SU-DHL-6 (cell line): ENCODE measurements around the gene CEND1.

Source experiments
- H2AFZ ChIP-seq: fragments of 200-600 bp; sonication (generic); 2 replicates; pipeline ENCODE4 v1.6.1; 2014; ENCODE audit warnings: low read depth, mild to moderate bottlenecking, moderate library complexity, mixed read lengths, antibody characterized with exemption, low read length; ENCODE audit not compliant: severe bottlenecking
- H3F3A ChIP-seq: fragments of 200-600 bp; shearing (Covaris generic); 2 replicates; pipeline ENCODE4 v1.6.0; 2016; ENCODE audit warnings: antibody characterized with exemption, mild to moderate bottlenecking; ENCODE audit not compliant: insufficient read depth
- H3K27ac ChIP-seq: fragments of 200-600 bp; sonication (generic); 2 replicates; pipeline ENCODE4 v1.5.1; 2016; ENCODE audit warnings: low read depth, mild to moderate bottlenecking, low read length, moderate library complexity, mixed read lengths
- H3K27me3 ChIP-seq: fragments of 200-600 bp; sonication (generic), shearing (Covaris generic); 2 replicates; pipeline ENCODE4 v1.6.0; 2014; ENCODE audit warnings: mild to moderate bottlenecking, low read length
- H3K36me3 ChIP-seq: fragments of 200-600 bp; sonication (generic); 2 replicates; pipeline ENCODE4 v1.6.1; 2014; ENCODE audit warnings: mild to moderate bottlenecking, low read length, mixed read lengths
- H3K4me2 ChIP-seq: fragments of 300-600, 200-600 bp; shearing (Covaris generic), sonication (generic); 2 replicates; pipeline ENCODE4 v1.6.0; 2014; ENCODE audit warnings: low read length, low read depth, mild to moderate bottlenecking; ENCODE audit not compliant: poor library complexity, severe bottlenecking
- H3K4me3 ChIP-seq: fragments of 200-600 bp; sonication (generic); 2 replicates; pipeline ENCODE4 v1.5.1; 2014; ENCODE audit warnings: antibody characterized with exemption, low read length, mild to moderate bottlenecking, mixed read lengths; ENCODE audit not compliant: insufficient read depth, poor library complexity, severe bottlenecking
- H3K79me2 ChIP-seq: fragments of 200-600 bp; sonication (generic); 2 replicates; pipeline ENCODE4 v1.6.1; 2014; ENCODE audit warnings: mild to moderate bottlenecking, low read length, moderate library complexity; ENCODE audit not compliant: insufficient read depth
- H3K9ac ChIP-seq: fragments of 200-600 bp; sonication (generic); 2 replicates; pipeline ENCODE4 v1.7.0; 2014; ENCODE audit warnings: mild to moderate bottlenecking, low read length
- H3K9me2 ChIP-seq: fragments of 200-600 bp; sonication (generic); replicated peaks from 2 replicates; pipeline ENCODE4 v1.6.1; 2014; ENCODE audit warnings: low read length; ENCODE audit not compliant: insufficient read depth
- H3K9me3 ChIP-seq: fragments of 200-600 bp; sonication (generic); 2 replicates; pipeline ENCODE4 v1.6.1; 2014; ENCODE audit warnings: low read length, mixed read lengths; ENCODE audit not compliant: insufficient read depth
- H4K20me1 ChIP-seq: fragments of 200-600 bp; sonication (generic); 2 replicates; pipeline ENCODE4 v1.6.1; 2014; ENCODE audit warnings: low read depth, mild to moderate bottlenecking, antibody characterized with exemption, low read length, moderate library complexity, mixed read lengths
- EZH2phosphoT487 ChIP-seq: fragments of 200-600 bp; sonication (generic), shearing (Covaris generic); conservative IDR thresholded peaks from 2 replicates; pipeline ENCODE4 v1.6.1; 2018; ENCODE audit warnings: mild to moderate bottlenecking, antibody characterized with exemption, low read length, moderate library complexity, mixed read lengths
- TF ChIP-seq, protein P1 (sequence below): fragments of 200-600 bp; sonication (generic); IDR thresholded peaks from one replicate; pipeline ENCODE4 v1.5.1; 2017; ENCODE audit warnings: antibody characterized with exemption, mild to moderate bottlenecking, low read length, moderate library complexity; ENCODE audit not compliant: insufficient read depth, poor library complexity, severe bottlenecking

CEND1 gene

DNA sequence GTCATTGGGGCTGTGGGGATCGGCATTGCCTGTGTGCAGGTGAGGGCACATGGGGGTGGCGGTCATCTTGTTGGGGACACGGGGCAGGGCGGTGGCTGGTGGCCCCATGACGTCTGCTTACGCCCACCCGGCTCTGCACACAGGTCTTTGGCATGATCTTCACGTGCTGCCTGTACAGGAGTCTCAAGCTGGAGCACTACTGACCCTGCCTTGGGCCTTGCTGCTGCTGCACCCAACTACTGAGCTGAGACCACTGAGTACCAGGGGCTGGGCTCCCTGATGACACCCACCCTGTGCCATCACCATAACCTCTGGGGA, 48.1 kb upstream of the CEND1 start:
- no peak overlapping the region for H3K9ac ChIP-seq
- H4K20me1 ChIP-seq = peaks cover 6% of the 10 kb centered on the region; the same call in 1 of the 2 replicates
- H3K79me2 ChIP-seq = peaks cover 19% of the 10 kb centered on the region
- H3K27ac ChIP-seq = no peak overlapping the region
- TF ChIP-seq EZH2phosphoT487 = no peak
- TF ChIP-seq, protein P1, sequence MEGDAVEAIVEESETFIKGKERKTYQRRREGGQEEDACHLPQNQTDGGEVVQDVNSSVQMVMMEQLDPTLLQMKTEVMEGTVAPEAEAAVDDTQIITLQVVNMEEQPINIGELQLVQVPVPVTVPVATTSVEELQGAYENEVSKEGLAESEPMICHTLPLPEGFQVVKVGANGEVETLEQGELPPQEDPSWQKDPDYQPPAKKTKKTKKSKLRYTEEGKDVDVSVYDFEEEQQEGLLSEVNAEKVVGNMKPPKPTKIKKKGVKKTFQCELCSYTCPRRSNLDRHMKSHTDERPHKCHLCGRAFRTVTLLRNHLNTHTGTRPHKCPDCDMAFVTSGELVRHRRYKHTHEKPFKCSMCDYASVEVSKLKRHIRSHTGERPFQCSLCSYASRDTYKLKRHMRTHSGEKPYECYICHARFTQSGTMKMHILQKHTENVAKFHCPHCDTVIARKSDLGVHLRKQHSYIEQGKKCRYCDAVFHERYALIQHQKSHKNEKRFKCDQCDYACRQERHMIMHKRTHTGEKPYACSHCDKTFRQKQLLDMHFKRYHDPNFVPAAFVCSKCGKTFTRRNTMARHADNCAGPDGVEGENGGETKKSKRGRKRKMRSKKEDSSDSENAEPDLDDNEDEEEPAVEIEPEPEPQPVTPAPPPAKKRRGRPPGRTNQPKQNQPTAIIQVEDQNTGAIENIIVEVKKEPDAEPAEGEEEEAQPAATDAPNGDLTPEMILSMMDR = no peak
- no peaks in the 10 kb centered on the region for H3K9me2 ChIP-seq
- H3K36me3 ChIP-seq = no peaks in the 10 kb centered on the region
- no peak overlapping the region for H2AFZ ChIP-seq
- H3F3A ChIP-seq = no peaks in the 10 kb centered on the region
- H3K27me3 ChIP-seq = no peaks in the 10 kb centered on the region
- no peak overlapping the region for H3K4me2 ChIP-seq
- H3K9me3 ChIP-seq = no peaks in the 10 kb centered on the region
- no peak overlapping the region for H3K4me3 ChIP-seq

DNA sequence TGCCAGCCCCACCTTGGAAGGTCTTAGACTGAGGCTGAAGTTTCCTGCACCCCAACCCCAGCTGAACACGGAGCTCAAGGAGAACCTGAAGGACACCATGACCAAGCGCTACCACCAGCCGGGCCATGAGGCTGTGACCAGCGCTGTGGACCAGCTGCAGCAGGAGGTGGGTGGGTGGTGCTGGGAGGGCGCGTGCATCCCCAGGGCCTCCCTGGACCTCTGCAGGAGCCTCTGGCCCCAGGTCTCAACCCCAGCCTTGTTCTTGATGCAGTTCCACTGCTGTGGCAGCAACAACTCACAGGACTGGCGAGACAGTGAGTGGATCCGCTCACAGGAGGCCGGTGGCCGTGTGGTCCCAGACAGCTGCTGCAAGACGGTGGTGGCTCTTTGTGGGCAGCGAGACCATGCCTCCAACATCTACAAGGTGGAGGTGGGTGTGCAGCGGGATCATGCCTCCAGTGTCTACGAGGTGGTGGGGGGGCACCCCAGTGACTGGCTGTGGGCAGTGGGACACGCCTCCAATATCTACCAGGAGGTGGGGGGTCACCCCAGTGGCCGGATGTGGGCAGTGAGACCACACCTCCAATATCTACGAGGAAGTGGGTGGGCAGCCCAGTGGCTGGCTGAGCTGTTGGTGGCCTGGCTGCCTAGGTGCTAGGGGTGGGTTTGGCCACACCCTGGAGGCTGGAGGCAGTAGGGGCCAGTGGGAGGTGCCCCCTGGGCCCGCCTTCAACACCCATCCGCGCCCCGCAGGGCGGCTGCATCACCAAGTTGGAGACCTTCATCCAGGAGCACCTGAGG, 47.5 kb upstream of the CEND1 start:
- no peaks in the 10 kb centered on the region for H3F3A ChIP-seq
- no peak overlapping the region for H3K4me3 ChIP-seq
- TF ChIP-seq, protein P1 = no peak
- no peak for TF ChIP-seq EZH2phosphoT487
- H3K9ac ChIP-seq = no peak overlapping the region
- H3K4me2 ChIP-seq = no peak overlapping the region
- H4K20me1 ChIP-seq = peaks cover 6% of the 10 kb centered on the region; the same call in 1 of the 2 replicates
- H3K79me2 ChIP-seq = peaks cover 19% of the 10 kb centered on the region
- no peak overlapping the region for H3K27ac ChIP-seq
- no peak overlapping the region for H2AFZ ChIP-seq
- no peaks in the 10 kb centered on the region for H3K9me2 ChIP-seq
- no peaks in the 10 kb centered on the region for H3K9me3 ChIP-seq
- H3K36me3 ChIP-seq = no peaks in the 10 kb centered on the region
- H3K27me3 ChIP-seq = no peaks in the 10 kb centered on the region

DNA sequence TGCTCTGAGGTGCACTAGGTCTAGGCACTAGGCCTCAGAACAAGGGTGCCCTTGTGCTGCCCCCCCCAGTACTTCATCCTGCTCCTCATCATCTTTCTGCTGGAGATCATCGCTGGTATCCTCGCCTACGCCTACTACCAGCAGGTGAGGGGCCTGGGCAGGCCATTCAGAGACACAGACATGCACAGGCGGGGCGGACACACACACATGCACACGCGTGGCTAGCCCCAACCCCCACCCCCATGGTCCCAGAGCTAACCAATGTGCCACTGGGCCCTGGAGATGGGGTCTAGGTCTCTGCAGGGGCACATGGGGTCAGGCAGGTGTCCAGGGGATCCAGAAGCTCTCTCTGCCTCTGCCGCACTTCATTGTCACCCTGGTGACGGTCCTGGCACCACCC, 46.8 kb upstream of the CEND1 start:
- Histone ChIP-seq H3K79me2 (peaks cover 14% of the 10 kb centered on the region), H3K9ac (no peak overlapping the region), H3K9me2 (no peaks in the 10 kb centered on the region), H3K27ac (no peak overlapping the region), H3K4me2 (no peak overlapping the region), H3F3A (no peaks in the 10 kb centered on the region), H2AFZ (no peak overlapping the region), H3K9me3 (no peaks in the 10 kb centered on the region), H3K36me3 (no peaks in the 10 kb centered on the region), H4K20me1 (peaks cover 6% of the 10 kb centered on the region; the same call in 1 of the 2 replicates), H3K4me3 (no peak overlapping the region), H3K27me3 (no peaks in the 10 kb centered on the region)
- TF ChIP-seq, protein P1 = no peak
- TF ChIP-seq EZH2phosphoT487 = no peak
